HG02885 (cell line): ENCODE data around the gene PNPLA2.
A peak's percentile ranks its signal among the peaks of the same experiment; 100 is the strongest.

ENCODE experiments used
- ATAC-seq: cut with Tn5 transposase; IDR thresholded peaks from one replicate; pipeline ENCODE4 v1.9.1; 2021; ENCODE audit warnings: mild to moderate bottlenecking; ENCODE audit not compliant: unreplicated experiment, poor library complexity

Gene PNPLA2

DNA sequence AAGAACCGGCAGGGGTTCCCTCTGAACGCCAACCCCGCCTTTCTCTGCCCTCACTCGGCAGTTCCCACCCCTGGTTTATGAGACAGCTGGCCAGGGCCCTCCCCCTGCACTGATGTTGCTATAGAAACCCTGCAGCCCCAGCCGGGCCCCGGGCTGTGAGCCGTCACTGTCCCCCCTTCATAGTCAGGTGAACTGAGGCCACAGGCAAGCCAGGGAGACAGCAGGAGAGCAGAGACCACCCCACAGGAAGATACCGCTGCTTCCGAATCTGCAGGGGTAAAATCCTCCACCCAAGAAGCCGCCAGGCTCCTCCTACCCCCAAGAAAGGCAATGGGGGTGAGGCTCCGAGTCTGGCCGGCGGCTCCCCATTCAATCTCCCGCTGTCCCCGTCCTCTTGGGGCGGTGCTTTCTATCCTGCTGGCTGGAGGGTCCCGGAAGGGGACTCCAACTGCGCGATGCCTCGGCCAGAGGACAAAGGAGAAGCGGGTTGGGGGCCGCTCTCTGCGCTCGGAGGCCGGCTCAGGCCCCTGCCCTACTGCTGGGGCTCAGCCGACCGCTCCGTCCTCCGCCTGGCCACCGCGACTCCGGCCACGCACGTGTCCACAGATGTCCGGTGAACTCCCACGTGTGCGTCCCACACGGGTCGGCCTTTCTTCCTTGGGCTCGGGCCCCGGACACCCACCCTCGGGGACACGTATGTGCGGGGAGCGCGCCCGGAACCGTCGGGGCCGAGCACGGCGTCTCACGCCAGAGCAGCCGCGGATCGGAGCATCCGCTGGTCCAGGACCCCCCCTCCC, 21.2 kb upstream of the PNPLA2 start:
- ATAC-seq: peak; percentile 42

DNA sequence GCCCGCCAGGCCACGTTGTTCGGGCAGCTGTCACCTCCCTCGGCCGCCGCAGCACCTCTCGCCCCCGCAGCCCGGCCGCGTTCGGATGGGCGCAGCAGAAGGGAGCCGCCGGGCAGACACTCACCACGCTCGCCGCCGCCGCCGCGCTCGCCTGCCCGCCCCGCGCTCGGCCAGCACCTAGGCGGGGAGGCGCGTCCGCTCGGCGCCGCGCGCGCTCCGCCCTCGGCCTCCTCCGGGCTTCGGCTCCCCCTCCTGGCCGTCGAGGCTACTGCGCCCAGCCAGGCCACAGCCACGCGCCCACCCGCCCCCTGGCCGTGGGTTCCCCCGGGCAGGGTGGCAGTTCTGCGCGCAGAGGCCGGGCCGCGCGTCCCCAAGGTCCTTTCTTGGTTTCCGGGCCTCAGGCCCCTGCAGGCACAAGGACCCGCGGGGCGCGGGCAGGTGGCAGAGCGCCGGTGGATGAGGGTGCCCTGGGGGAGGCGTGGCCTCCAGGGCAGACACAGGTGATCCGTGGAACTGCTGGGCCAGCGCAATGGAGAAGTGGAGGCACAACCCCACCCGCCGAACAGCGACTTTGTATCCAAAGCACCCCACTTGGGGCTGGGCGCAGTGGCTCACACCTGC, 20.5 kb upstream of the PNPLA2 start, which contains the start of gene SLC25A22:
Gene SLC25A22, minus strand, starts transcription at position 189 of the 621 bp plus-strand sequence. CDS start 3,275 bp downstream, outside the sequence.
- ATAC-seq: peak; percentile 74

DNA sequence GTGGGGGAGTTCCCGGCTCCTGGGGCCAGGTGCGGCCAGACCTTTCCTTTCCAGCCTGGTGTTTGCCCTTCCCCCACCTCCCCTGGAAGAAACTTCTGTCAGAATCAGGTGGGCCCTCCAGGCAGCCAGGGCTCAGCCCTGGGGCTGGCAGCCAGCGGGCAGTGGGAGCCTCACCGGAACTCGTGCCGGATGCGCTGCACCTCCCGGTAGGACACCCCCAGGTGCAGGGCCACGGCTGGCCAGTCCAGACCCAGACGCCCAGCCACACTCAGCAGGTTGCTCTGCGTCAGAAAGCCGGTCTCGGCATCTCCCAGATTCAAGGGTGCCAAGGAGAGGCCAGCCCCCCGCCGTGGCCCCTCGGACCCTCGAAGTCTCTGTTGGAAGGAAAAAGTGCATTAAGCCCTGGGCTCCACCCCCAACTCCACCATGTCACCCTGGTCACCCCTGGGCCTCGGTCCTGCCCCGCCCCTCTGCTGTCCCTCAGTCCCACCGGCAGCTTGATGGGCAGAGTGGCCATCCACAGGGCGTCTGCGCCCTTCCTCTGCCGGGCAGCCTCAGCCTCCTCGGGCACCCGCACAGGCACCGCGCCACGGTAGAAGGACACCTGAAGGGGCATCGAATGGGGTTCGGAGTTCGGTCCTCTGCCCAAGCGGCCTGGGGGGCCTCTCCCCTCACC, 18.9 kb upstream of the PNPLA2 start:
- ATAC-seq: no peak

DNA sequence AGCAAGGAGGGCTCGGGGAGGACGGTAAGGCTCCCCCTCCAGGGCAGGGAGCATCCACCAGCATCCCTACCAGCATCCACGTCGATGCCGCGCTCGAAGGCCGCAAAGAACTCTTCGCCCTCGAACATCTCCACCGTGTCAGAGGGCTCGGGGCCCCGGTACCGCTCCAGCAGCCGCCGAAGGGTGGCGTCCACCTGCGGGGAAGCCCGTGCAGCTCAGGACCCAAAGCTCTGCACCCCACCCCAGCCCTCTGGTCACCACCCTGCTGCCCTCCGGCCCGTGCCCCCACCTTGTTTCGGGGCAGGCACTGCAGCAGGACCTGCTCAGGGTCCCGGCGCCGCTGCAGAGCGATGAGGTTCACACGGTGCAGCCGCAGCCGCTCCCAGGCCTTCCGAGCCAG, 18.2 kb upstream of the PNPLA2 start:
- no peak for ATAC-seq

DNA sequence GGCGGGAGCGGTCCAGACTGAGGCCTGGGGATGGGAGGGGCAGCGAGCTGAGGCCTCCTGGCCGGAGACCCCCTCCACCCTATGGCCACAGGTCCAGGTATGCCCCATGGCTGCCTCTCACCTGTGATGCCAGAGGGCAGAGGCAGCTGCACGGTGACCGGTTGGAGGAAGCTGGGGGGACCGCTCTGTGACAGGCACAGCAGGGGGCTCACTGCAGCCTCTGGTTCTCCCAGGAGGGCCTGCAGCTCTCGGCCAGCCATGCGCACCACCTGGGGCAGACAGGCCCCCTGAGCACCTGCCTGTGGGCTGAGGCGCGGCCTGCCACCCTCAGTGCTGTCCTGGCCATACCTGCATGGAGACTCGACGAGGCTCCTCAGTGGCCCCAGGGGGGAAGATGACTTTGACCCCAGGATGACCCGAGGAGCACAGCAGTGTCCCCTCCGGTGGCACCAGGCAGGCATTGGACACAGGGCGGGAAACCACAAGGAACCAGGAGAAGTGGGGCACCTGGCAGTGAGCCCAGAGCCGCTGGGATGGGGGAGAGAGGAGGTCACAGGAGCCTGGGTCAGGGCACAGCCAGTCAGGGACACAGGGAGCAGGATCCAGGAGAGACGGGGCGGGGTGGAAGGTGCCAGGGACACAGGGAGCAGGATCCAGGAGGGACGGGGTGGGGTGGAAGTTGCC, 17.5 kb upstream of the PNPLA2 start:
- ATAC-seq: no peak

DNA sequence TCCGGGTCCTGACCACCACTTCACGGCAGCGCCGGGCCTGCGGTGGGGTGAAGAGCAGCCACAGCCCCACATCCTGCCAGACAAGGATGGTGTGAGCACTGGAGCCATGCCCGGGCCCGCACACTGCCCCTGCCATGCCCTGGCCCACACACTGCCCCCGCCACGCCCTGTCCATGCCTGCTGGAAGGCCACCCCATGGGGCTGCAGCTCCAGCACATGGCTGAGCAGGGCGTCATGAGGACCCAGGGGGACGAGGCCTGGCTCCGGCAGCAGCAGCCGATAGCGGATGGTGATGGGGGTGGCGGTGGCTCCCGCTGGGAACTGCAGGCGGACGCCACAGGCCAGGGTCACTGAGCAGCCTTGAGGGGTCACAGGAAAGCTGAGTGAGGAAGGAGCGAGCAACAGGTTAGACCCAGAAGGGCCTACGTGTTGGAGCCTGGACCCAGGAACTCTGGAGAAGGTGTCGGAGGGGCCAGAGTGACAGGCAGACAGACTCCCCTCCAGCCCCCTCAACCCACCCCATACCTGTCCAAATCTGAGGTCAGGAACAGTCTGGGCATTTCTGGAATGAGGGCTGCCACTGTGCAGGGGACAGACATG, 16.6 kb upstream of the PNPLA2 start:
- ATAC-seq: no peak

DNA sequence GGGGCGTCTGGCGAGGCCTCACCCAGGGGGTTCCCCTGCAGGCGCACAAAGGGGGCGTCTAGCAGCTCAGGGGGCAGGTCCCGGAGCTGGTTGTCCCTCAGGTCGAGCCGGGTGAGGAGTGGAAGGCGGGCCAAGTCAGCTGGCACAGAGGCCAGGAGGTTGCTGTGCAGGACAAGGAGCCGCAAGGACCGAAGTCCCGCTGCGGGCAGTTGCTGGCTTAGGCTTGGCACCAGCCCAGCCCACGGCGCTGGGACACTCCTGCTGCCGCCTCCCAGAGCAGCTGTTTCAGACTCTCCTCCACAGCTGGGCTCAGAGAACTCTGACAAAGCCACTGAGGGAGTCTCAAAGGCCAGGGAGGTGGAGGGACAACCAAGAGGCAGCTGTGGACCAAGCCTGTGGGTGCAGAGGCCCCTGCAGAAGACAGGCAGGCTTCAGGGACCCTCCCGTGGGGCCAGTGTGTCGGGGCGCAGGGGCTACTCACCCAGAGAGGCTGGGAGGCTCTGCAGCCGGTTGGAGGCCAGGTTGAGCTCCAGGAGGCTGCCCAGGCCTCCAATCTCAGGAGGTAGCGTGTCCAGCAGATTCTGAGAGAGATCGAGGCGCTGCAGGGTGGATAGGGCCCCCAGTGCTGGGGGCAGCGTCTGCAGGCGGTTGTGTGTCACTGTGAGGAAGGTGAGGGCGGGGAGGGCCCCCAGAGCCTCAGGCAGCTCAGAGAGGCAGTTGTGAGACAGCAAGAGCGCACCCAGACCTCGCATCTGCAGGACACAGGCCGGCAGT, 15.8 kb upstream of the PNPLA2 start:
- no peak for ATAC-seq

DNA sequence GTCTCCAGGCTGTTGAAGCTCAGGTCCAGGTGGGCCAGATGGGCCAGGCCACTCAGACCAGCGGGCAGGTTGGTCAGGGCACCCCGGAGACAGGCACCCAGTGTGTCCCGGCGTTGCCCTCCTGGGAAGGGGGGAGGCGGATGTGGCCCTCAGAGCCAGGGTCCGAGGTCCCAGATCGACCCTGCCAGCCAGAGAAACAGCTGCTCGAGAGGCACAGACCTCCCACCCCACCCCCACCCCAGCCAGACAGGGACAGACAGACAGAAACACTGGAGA, 15.3 kb upstream of the PNPLA2 start:
- ATAC-seq: no peak

DNA sequence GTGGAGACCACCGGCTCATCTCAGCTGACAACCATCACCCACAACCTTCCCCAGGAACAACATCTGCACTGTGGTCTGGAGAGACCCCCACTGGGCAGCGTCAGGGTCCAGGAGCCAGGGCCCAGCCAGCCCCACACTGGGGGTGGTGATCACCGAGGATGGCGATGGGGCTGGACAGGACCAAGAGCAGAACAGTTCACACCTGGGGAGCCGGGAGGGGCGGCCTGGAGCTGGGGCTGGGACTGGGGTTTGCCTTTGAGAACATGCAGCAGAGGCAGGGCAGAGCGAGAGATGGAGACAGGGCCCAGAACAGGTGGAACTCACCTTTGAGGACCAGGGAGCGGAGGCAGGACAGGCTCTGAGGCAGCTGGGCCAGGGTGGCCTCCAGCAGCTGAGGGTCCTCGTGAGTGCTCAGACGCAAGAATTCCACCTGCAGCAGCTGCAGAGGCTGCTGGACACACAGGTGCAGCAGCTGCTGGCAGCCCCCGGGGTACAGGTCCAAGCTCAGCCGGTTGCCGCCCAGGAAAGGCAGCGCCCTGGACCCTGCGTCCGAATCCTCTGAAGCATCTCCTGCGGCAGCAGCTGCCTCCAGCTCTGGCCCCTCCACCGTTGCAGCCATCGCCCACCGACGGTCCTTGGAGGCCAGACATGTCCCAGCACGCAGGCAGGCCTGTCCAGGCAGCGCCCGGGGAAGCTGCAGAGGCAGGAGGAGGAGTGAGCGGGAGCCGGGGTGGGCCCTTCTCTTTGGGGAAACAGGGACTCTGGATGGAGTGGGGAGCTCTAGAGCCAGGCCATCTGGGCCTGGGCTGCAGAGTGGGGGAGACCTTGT, 14.7 kb upstream of the PNPLA2 start:
- ATAC-seq: no peak

DNA sequence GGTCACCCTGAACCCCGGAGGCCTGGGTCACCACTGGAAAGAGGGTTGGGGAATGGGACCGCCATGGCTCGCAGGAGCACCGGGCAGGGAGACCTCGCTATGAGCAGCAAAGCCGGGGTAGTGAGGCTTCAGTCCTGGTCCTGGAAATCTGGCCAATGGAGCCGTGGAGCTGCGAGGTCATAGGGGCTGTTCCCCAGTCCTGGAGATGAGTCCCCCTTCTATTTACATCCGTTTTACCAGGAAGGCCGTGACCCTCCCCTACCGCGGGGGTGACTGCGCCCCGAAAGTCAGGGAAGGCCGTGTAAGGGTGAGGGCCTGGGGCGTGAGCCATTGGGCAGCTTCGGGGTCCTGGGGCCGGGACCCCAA, 14.1 kb upstream of the PNPLA2 start:
- no peak for ATAC-seq

DNA sequence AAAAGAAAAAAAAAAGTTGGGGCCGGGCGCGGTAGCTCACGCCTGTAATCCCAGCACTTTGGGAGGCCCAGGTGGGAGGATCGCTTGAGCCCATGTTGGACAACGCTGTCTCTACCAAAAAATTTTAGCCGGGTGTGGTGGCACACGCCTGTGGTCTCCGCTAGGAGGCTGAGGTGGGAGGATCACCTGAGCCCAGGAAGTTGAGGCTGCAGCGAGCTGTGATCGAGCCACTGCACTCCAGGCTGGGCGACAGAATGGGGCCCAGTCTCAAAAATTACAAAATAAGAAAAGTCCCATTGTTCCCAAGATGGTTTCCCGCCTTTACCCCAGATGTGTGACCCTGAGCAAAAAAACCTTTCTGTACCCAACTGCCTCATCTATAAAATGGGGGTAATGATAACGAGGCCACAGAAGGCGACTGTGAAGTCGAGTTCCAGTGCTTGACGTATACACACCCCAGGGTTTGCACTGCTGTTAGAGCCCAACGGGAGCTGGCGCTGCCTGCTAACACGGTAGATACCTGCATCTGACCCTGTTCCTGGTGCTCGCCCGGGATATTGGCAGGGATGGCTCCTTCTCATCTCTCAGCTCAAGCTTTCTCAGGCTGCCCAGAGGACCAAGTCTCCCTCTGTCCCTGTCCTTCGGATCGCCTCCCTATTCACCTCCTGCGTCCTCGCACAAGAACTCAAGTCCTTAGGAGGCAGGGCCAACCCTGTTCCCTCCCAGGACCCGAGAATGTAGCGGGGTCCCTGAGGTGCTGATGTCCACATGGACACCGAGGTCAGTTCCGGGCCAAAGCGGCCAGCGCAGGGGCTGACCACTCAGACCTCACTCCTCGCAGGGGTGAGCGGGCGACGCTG, 10.1 kb upstream of the PNPLA2 start:
- no peak for ATAC-seq

DNA sequence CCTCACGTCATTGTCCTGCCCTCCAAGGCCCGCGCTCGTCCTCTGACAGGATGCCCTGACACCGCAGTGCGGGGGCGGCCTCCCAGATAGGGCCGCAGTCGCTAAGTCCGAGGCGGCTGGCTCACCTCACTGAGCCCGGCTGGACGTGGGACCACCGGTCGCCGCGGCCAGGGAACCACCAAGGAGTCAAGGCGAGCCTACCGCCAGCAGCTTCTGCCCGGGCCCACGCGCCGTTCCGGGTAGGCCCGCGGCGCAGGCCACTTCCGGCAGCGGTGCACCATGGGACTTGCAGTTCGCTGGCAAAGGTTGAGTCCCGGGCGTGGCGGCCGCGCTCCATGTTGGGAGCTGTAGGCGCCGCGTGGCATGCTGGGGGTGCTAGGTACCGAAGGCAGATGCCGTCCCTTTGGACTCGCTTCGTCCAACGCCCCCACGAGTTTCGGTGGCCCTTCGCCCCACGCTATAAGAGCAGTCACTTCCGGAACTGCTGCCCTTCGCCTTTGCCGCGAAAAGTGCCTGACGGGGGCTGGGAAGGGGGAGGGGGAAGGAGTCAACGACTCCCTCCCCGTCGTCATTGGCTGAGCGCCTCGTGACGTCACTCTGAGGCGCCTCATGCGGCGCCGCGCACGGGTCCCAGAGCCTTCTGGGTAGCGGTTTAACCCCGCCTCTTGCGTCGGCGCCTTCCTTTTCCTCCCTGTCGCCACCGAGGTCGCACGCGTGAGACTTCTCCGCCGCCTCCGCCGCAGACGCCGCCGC, 9.3 kb upstream of the PNPLA2 start, which contains the start of gene RPLP2:
Gene RPLP2, plus strand, starts transcription at position 681 of the 753 bp plus-strand sequence. CDS start 268 bp downstream, outside the sequence.
- peak; percentile 74 for ATAC-seq

DNA sequence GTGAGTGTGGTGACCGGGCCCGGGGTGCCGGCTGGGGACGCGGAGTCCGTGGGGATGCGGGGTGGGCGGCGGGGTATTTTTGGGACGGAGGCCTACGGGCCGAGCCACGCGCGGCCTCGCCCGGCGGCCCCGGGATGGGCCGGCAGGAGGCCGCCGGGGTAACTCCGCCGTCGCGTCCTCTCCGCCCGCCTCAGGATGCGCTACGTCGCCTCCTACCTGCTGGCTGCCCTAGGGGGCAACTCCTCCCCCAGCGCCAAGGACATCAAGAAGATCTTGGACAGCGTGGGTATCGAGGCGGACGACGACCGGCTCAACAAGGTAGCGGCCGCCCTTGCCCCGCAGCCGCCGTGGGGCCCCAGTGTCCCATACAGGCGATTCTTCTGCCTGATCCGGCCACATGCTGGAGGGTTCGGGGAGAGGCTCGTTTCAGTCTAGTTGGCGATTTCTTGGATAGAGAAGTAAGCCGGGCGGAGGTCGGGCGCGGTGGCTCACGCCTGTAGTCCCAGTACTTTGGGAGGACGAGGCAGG, 8.6 kb upstream of the PNPLA2 start:
- no peak for ATAC-seq

DNA sequence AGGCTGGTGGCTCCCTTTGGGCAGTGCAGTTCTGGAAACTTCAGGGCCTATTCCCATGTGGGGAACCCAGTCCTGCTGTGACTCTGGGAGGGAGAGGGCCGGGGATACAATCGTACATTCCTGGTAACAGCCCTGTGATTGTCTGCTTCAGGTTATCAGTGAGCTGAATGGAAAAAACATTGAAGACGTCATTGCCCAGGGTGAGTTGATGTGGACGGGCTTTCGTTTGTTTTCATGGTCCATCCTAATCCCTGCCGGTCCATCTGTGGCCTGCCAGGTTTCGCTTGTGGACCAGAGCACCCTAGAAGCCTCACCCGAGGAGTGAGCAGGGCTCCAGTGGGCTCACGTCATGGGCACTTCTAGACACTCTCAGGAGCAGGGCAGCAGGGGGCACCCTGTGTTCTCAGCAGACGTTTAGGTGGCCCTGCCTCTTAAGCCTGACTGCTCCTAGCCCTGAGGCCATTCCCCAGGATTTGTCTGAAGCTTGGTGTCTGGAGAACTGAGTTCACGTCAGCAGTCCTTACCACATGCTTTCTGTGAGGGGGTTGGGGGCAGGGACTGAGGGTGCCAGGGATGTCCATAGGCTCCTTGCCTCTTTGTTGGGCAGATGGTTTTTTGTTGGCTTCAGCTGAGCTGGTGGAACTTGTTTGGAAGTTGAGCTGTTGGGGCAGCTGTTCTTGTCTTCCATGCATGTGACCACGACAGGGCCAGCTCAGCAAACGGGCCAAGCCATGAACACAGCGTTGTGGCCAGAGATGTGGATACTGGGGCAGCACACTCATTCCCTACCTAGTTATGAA, 7.1 kb upstream of the PNPLA2 start:
- ATAC-seq: no peak

DNA sequence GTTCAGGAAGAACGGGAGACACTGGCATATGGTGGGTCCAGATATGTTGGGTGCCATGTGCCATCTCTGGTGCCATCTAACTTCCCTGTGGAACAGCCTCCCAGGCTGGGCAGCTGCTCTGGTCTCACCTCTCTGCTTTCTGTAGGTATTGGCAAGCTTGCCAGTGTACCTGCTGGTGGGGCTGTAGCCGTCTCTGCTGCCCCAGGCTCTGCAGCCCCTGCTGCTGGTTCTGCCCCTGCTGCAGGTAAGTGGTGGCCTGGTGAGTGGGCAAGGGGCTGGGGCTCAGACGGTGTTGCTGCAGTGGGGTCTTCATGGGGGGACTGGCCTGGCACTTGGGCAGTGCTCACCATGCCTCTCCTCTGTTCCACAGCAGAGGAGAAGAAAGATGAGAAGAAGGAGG, 6.3 kb upstream of the PNPLA2 start:
- no peak for ATAC-seq

DNA sequence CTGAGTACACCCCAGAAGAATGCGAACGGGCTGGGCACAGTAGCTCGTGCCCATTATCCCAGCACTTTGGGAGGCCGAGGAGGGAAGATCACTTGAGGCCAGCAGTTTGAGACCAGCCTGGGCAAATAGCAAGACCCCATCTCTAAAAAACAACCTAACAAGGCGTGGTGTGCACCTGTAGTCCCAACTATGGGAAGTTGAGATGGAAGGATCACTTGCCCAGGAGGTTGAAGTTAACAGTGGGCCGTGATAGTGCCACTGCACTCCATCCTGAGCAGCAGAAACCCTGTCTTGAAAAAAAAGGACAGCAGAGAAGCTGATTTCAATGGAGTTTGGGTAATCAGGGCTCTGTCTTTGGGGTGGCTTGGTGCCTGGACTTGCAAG, 5.7 kb upstream of the PNPLA2 start:
- ATAC-seq: no peak
